ENCODE measurements around the gene TCF7L1.

Gene TCF7L1

DNA sequence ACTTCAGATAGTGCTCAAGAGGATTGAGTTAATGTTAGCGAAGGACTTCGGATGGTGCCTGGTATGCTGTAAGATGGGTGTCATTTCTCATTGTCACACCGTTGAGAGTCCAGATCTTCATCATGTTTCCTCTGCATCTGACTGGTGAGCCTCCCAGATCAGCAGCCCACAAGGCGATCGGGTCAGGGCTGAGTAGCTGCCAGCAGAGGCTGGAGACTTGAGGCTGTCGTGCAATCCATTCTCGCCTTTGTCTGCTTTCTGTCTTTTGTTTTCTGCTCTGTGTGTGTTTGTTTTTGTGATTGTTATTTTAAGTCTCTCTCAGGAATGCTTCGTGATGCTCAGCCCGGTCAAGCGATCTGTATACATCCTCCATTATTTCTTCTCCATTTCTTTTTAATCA is 98.8 kb downstream of the TCF7L1 start:
- no peak for DNase-seq

DNA sequence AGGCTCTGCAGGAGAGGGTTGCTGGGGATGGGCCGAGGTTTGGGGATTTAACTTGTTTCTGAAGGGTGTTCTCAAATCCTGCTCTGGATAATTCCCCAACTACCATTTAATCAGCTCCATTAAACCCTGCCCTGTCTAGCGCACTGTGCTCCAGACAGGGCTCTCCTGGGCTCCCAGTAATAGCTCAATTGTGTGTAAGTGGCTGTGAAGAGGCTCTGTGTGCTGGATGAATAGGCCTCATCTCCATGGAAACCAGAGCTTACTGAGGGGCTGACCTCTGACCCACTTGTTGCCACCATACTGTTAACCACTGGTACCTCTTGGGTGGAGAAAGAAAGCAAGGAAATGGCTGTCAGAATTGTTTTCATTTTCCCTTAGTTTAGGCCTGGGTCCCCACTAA is 101.7 kb downstream of the TCF7L1 start:
- no peak for DNase-seq

DNA sequence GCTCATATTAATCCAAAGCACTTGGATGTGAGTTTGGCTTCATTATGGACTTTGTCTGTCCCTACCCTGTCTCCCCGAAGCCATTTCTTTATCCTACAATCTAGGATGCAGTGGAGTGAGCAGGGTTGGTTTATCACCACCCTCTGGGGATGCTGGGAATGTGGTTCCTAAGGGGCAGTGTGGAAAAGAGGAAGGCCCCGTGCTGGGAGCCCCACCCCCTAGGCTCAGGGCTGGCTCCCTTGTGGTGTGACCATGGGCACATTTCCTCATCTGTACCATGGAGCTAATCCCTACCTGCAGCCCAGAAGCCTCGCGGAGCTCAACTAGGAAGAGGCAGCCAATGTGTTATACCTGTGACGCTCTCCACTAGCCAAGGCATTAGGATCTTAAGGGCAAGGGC is 102.1 kb downstream of the TCF7L1 start:
- no peak for DNase-seq

DNA sequence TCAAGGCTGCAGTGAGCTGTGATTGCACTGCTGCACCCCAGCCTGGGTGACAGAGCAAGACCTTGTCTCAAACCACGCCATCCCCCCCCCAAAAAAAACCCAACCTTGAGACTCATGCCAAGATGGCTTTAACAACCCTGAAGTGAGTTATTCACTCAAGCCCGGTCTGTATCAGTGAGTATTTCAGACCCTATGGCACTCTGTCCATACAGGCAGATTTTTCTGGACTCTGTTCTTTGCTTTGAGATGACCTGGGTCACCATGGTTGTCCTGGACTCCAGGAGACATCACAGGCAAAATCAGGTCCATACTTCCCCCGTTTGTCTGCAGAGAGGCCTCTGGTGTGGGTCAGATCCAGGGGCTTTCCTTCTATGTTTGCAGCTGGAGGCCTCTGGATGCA is 102.9 kb downstream of the TCF7L1 start:
- no peak for DNase-seq

DNA sequence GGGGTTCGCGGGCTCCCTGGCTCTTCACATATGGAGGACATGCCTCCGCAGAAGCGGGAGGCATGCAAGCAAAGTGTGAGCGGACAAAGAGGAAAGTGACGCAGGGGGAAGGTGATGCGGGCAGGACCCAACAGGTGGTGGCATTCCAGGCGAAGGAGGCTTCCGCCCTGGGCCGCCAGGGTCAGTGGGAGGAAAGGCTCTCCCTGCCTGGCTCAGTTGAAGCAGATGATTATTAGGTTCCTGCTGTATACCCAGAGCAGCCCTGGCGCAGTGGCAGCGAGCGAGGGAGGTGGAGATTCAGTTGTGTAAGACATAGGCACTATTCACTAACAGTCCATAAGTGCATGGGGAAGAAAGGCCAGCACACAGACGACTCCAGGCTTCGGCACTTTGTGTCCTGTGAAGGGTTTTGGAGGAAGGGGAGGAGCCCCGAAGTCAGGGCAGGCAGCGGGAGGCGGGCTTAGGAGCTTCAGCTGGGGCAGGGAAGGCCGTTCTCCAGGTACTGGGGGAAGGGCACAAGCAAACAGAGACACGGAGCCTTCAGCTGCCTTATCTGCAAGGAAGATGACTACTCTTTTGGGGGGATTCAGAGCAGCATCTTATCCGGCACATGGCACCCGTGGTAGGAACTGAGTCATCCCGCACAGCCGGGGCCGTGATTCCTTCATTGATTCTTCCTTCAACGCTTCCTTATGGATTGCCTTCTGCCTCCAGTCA is 104.8 kb downstream of the TCF7L1 start:
- DNase-seq: no peak

DNA sequence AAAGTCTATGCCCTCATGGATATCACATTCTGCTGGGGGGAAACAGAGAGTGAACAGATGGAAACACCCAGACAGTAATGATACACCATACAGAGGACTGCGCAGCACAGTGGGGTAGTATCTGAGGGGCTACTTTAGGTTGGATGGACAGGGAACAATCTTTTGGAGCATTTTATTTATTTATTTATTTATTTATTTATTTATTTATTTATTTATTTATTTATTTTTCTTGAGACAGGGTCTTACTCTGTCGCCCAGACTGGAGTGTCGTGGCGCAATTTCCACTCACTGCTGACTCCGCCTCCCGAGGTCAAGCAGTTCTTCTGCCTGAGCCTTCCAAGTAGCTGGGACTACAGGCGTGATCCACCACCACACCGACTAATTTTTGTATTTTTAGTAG is 105.4 kb downstream of the TCF7L1 start:
- DNase-seq: no peak

DNA sequence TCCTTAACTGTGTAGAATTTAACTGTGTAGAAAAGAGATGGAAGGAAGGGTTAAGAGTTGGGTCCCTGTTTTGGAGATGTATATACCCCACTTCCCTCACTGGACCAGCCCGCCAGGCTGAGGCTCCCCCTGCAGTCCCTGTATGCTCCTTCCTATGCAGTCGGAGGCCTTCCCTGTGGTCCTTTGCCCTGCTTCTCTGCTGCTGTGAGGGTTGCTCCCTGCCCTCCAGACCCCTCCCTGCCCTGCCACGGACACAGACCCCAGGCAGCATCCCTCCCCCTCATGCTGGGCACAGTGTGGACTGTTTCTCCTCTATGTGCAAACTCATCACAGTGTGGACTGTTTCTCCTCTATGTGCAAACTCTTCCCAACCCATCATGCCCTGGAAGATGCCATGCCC is 105.9 kb downstream of the TCF7L1 start:
- DNase-seq: no peak

DNA sequence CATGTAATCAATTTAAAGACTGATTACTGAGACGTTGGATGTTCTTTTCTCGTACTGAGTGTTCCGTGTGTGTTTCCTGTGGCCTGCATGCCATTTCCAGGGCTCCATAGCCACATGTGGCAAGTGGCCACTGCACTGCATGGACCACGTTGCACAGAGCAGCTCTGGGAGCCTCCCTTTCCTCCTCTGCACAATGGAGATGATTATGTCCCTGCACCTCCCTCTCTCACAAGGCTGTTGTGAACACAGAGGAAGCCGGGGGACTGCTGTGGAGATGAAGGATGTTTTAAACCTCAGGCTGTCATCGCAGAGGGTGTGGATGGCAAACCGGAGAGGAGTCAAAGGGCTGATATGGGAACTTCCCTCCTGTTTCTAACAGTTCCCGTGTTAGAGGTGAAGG is 106.9 kb downstream of the TCF7L1 start:
- DNase-seq: no peak

DNA sequence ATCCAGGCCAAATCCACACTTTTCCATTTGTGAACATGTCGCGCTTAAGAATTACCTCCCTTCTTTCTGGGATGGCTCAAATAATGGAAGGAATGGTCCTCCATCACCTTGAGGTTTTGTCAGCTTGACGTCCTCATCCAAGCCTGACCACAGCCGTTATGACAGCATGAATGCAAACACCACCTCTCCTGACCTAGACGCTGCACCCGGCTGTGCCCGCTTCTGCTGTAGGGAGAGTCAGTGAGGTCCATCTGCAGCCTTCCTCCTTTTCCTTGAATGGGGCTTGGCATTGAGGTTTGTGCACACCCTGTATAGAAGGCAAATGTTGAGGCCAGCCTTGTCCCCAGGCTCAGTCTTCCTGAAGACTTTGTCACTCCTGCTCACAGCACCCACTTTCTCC is 109.1 kb downstream of the TCF7L1 start:
- DNase-seq: no peak

DNA sequence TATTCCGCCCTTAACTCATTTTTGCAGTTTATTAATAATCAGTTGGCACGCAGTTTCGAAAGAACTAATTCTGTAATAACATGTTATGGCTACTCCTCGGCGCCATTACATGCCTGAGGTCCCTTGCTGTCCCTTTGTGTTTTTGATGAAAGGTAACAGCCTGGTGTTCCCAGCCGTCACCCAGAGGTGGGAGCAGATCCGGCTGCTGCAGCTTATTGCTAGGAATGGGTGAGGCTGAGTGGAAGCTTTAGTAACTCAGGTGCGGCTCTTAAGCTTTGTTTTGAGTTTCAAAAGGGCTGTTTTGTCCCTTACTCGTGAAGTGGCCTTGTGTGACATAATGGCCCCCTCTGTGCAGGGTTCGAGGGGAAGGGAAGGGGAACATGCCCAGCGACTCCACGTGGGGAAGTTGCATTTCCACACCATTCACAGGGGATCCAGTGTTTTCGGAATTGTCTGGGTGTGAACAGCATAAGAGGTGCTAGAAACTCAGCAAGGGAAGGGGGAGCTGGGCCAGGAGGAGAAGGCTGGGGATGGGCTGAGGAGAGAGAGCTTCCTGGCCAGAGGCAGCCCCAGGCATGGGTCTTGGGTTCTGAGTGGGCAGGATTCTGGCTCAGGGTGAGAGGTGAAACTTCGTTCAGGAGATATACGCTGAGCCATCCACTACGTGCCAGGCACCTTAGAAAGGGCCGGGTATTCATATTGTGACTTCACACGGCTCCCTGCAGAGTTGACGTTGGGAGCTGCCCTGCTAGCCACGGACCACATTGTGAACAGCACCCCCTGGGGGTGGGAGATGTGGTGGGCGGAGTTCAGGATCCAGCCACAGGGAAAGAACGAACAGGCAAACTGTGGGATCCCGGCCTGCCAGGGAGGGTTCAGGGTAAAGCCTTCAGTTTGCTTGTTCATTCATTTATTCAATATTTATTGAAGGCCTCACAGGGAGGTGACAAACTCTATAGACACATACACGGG is 110.2 kb downstream of the TCF7L1 start:
- peak; percentile 51 for DNase-seq

DNA sequence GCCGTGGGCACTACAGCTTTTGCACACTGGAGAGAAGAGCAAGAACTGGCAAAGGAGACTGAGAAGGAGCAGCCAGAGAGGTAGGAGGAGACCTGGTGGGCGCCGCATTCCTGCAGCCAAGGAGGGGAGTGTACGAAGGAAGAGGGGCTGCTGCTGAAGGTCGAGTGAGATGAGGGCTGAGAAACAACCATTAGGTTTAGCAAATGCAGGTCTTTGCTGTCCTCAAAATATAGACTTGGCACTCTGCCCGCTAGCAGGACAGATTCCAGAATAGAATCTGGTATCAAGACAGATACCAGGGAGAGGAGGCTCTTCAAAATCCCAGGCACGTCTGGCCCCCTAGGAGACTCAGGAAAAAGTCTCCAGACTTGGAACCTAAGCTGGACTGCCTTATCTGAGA is 111.6 kb downstream of the TCF7L1 start:
- no peak for DNase-seq

DNA sequence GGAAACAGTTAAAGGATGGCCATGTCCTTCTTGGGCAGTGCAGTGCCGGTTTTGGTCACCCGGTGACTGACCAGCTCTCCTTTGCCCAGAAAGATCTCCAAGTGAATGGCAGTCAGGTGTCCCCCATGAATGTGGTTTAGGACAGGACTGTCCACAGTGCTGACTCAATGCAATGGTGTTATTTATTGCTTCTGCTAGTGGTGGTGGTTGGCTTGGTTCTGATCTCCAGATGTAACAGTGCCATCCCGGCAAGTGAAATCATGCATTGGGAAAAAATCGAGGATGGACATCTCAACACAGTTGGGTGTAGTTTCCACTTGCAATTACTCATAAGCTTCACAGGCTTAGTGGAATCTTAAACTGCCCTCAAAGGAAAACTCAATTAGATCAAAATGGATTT is 112.7 kb downstream of the TCF7L1 start:
- no peak for DNase-seq

DNA sequence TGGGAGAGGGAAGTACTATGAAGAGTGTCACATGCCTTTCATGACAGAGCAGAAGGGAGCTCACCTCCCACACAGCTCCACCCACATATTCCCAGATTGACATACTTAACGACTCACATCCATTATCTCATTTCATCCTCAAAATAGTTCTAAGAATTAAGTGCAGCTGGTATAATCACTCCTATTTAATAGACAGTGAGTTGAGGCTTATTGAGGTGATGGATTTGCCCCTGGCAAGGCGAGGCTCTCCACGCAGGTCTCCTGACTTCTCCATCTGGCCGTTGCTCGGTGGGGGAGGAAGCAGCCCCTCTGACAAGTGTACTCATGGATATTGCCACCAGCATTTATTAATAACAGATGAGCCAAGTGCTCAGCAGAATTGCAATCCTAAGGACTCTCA is 113.2 kb downstream of the TCF7L1 start:
- DNase-seq: peak; percentile 62

DNA sequence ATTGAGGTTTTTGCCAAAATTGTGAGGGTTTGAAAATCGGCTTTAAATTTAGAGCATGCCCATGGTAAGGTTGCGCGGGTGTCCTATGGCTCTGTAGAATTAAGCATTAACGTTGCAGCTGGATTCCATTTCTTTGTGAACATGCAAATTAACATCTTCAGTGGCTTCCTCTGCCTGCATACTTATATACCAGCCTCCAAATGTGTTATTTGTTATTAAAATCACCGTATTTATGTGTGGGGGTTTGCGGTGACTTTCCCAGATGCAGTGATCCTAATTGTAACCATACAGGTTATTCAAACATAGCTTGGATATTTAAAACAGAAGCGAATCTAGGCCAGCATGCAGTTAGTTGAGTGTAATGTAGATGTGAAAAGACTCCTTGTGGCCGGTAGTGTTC is 114.4 kb downstream of the TCF7L1 start:
- DNase-seq: no peak

DNA sequence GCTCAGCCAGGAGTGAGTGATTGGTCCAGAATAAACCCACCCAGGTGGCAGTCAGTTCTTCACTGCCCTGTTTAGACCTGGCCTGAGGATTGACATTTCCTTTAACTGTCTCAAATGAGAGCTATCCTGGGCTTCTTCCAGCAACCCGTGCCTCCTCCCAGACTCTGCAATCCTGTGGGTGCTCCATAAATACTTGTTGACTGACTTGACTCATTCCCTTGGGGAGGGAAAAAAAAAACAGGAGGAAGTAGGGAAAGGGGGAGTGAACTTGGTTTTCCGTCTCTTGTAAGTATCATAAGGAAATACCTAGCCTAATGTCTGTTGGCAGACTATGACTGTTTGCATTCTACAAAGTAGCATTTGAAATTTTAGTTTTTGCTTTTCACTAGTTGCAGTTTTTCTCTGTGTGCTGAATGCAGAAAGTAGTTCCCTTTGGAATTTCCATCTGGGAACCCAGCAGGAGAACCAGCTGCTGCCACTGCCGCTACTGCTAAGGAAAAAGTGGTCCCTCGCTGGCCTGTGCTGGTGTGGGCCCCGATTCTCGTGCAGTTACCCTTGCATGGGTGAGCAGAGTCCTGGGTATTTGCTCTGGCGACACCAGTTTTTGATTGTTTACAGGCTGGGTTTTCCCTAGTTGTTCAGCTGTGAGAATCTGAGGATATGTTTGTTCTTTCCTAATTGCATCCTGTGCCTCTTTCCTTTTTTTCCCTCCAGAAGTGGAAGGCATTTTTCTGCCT is 115.7 kb downstream of the TCF7L1 start:
- DNase-seq: no peak

DNA sequence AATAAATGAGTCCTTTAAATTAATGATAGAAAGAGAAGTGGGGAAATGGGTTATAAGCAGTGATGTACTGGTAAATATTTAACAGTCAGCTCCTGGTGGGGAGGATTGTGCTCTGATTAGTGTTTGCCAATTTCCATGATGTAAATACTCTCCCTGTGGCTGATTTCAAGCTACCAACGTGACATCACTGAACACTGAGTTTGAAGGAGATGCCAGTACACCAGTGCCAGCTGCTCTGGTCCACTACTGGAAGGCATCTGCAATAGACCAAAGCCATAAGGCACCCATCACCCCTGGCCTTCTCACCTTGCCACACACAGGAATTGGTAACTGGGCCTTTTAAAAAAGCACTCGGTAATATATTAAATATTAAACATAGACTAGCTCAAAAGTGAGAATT is 116.9 kb downstream of the TCF7L1 start:
- DNase-seq: no peak

DNA sequence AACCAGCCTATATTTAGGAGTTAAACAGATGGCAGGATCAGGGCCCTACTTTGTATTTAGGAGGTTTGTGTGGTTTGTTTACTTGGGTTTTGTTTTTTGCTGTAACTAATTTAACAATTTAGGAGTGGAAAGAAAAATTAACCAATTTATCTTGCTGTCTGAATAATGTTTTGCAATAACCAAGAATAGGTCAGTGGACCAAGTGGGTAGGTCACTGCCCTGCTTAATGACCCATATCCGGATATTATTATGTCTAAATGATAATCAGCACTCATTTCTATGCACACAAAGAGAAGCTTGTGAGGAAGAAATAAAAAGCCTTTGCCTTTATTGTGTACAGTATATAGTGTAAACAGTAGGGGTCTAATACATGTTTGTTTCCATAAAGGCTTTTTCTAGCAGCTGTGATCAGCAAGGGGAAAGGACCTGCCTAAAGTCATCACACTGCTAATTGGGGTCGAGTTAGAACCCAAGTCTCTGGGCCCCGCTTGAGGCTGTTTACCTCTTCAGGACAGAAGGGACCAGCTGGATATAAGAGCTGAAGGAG is 118.0 kb downstream of the TCF7L1 start:
- no peak for DNase-seq

DNA sequence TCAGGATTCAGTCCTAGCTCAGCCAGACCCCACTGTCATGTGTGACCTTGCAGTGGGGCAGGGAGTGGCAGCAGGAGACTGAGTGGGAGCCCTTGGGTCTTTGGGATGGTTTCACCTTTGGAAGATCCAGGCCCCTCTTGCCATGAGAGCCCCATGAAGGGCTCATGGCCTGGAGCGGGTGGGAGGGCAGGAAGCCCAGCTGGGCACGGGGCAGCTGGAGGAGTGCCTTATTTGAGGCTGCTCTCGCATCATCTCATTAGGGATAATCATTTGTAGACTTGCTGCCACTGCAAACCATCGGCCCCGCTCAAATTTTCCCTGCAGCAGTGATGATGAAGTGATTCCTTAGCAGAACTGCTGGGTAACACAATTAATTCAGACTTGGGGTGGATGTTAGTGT is 120.7 kb downstream of the TCF7L1 start:
- no peak for DNase-seq

DNA sequence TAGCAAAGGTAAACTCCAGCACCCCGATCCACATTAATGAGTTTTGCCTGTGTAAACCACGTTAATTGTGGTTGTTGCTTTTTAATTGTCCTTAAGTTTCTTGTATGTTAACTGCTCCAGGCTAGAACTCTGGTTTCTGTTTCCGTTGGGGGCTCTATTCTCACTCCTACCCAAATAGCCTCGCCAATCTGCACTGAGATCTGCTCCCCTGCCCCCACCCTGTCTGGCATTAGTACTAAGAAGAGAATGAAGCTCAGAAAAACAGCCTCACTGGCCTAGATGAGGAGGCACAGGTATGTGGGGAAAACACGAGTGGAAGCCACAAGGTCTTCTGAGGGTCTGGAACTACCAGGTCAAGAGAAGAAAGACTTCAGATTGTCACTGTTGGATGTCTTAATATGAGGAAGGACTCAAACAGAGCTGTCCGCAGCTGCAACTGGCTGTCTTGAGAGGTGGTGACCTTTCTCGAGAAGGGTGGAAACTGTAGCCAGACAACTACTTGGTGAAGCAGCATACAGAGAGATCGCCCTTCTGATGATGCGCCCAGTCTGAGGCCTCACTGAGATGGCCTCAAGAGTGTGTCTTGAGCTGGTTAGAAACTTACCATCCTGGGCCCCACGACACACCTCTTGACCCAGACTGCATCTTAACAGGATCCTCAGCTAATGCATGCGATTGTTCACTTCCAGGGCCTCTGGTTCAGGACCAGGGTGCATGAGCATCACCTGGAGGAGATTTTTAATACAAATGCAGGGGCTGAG is 121.5 kb downstream of the TCF7L1 start:
- DNase-seq: no peak

DNA sequence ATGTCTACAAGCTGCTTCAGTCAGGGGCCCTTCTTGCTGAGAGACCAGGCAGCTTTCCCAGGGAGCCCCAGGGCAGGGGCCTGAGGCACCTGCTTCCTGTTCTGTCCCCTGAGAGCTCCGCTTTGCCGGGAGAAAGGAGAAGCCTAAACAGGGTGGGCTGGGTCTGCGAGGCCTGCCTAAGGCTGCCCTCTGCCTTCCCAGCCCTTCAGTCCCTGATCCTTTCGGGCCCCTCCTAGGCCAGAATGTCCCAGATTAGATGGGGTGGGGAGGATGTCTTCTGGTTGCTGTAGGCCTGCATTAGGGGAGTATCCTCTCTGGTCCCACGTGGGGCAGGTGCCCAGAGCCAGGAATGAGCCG is 122.2 kb downstream of the TCF7L1 start:
- no peak for DNase-seq

DNA sequence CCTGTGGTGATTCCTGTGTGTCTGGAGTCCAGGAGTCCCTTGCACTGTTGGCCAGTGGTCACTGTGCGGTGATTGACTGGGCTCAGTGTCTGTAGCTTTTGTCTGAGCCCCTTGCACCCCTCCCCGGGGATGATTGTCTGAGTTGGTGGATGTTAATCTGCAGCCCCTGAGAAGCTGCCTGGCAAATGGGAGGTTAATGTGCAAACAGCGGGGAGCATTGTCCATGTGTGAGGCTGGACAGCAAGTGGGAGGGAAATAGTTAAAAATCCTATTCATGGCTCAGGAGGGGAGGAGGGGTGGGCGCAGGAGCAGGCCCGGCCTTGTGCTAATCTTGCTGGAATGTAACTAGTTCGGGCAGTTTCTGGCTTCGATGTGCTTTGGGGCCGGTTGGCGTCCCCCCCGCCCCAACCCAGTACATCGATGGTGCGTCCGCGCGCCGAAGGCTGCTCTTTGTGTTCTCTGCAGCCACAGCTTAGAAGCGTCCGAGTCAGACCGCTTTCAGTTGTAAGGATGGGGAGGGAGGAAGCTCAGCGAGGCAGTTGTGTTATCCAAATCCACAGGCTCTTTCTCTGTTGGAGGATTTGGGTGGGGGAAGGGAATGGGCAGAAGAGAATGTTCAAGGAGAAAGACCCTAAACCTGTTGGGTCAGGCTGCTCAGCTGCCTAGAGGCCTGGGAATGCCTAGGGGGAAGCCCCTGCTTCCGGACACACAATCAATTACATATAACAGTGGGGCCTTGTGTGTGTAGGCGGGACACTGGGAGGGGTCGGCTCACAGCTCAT is 122.8 kb downstream of the TCF7L1 start:
- no peak for DNase-seq

Measured in suppressor macrophage treated with lipopolysaccharide for 4 hours (primary cell).